Neural crest cell (in vitro differentiated cells): ENCODE results near the gene RETREG2. TPM values are rescaled to one million over a fixed set of nuclear protein-coding genes. Genes with fewer than 3 reads are reported as not detected.
"Not testable (repeated sequence)": the region's sequence is repeated elsewhere in the genome, so short reads cannot be mapped to it uniquely, and the experiment has no call there.

ENCODE experiments used
- DNase-seq: peaks from one replicate; pipeline ENCODE4 v3.0.0; 2021; ENCODE audit warnings: low read depth, mixed read lengths, low spot score
- H3K27ac Mint-ChIP-seq: one replicate; pipeline ENCODE4 v1.8.0; 2021; ENCODE audit warnings: mild to moderate bottlenecking, mixed read lengths; ENCODE audit not compliant: unreplicated experiment
- H3K27me3 Mint-ChIP-seq: 2 replicates; pipeline ENCODE4 v1.8.0; 2021; ENCODE audit warnings: low read depth, mild to moderate bottlenecking, mixed read lengths
- H3K36me3 Mint-ChIP-seq: 2 replicates; pipeline ENCODE4 v1.8.0; 2021; ENCODE audit warnings: low read depth, mild to moderate bottlenecking, mixed read lengths
- H3K4me1 Mint-ChIP-seq: 2 replicates; pipeline ENCODE4 v1.8.0; 2021; ENCODE audit warnings: mixed read lengths
- H3K4me3 Mint-ChIP-seq: one replicate; pipeline ENCODE4 v1.8.0; 2021; ENCODE audit warnings: mild to moderate bottlenecking, mixed read lengths
- H3K9me3 Mint-ChIP-seq: 2 replicates; pipeline ENCODE4 v1.8.0; 2021; ENCODE audit warnings: mixed read lengths
- CTCF ChIP-seq: fragments of 200-600 bp; sonication (generic); conservative IDR thresholded peaks from 2 replicates; pipeline ENCODE4 v1.5.0; 2021; ENCODE audit warnings: antibody characterized with exemption, mild to moderate bottlenecking
- total RNA-seq: library from RNA; stranded (reverse); gene quantifications from 2 replicates; pipeline ENCODE4 v1.2.1, GENCODE V29; 2021

RETREG2 gene
- total RNA-seq, 1 donor from 2014 or later: 86.0 TPM

DNA sequence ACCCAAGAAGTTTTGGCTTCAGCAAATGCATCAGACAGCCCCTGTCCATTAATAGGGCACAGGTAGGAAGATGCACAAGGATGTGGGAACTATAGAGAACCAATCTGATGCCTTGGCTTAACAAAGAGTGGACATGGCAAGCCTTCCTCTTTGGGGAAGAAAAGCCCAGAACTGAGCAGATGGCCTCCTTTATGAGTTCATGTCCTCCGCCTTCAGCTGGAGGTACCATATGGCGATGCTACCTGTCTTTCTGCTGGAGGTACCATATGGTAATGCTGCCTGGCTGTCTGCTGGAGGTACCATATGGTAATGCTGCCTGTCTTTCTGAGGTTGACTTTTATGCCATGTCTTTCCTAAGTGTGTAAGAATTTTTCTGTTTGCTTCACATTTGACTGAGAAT lies 6.0 kb downstream of the RETREG2 start:
- H3K4me3 Mint-ChIP-seq: no peak overlapping the region
- peaks cover 6% of the 10 kb centered on the region for H3K36me3 Mint-ChIP-seq
- peaks cover 4% of the 10 kb centered on the region for H3K4me1 Mint-ChIP-seq
- no peaks in the 10 kb centered on the region for H3K27me3 Mint-ChIP-seq
- no peak for DNase-seq
- no peak for TF ChIP-seq CTCF
- no peak overlapping the region for H3K27ac Mint-ChIP-seq
- H3K9me3 Mint-ChIP-seq: no peaks in the 10 kb centered on the region

- no peak for DNase-seq
- TF ChIP-seq CTCF: no peak
- Mint-ChIP-seq H3K36me3 (peaks cover 6% of the 10 kb centered on the region), H3K27ac (no peak overlapping the region), H3K27me3 (no peaks in the 10 kb centered on the region), H3K9me3 (no peaks in the 10 kb centered on the region), H3K4me1 (no peaks in the 10 kb centered on the region), H3K4me3 (no peak overlapping the region)
Measured at GRCh38 chr2:219186754-219187456, 8.8 kb downstream of the RETREG2 start.

DNA sequence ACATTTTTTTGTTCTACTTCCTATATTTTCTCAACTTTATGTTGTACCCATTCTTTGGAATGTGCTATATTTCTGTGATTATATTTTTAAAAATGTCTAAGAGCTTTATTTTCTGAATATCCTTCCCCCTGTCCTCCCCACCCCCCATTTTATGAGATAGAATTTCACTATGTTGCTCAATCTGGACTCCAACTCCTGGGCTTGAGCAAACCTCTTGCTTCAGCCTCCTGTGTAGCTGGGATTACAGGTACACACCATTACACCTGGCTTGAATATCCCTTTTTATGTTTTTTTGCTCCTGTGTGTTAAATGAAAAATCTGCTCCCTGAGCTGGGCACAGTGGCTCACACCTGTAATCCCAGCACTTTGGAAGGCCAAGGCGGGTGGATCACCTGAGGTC lies 19.3 kb downstream of the RETREG2 start:
- DNase-seq: no peak
- no peak overlapping the region for H3K27ac Mint-ChIP-seq
- TF ChIP-seq CTCF: no peak
- peaks cover 7% of the 10 kb centered on the region for H3K4me1 Mint-ChIP-seq
- peaks cover 14% of the 10 kb centered on the region for H3K27me3 Mint-ChIP-seq
- H3K36me3 Mint-ChIP-seq: peaks cover 5% of the 10 kb centered on the region
- peaks cover 5% of the 10 kb centered on the region for H3K9me3 Mint-ChIP-seq
- H3K4me3 Mint-ChIP-seq: no peak overlapping the region

DNA sequence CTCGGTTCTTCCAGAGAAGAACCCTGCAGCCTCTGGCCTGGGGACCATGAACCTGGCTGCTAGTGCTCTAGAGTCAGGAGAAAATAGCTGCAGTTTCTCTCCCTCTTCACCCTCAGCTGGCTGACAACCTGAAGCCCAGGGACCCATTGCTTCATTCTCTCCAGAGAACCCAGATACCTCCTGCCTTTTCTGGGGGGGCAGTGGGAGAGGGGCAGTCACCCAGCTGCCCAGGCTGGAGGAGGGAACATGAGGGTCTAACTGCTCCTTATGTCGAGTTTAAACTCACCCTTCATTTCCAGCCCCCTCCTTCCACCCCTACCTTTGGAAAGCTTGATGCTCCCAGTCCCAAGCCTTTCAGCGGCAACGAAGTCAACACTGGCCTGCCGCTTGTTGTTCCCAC lies 20.9 kb downstream of the RETREG2 start:
- Mint-ChIP-seq H3K4me1 (peaks cover 7% of the 10 kb centered on the region), H3K27ac (no peak overlapping the region), H3K27me3 (peaks cover 14% of the 10 kb centered on the region), H3K4me3 (no peak overlapping the region), H3K9me3 (peaks cover 5% of the 10 kb centered on the region), H3K36me3 (peaks cover 5% of the 10 kb centered on the region)
- DNase-seq: no peak
- no peak for TF ChIP-seq CTCF

GRCh38 chr2:219199470-219200211 lies 21.6 kb downstream of the RETREG2 start:
- Mint-ChIP-seq H3K4me3 (no peak overlapping the region), H3K9me3 (peaks cover 7% of the 10 kb centered on the region), H3K36me3 (peaks cover 5% of the 10 kb centered on the region), H3K27me3 (peaks cover 14% of the 10 kb centered on the region), H3K4me1 (peaks cover 7% of the 10 kb centered on the region), H3K27ac (no peak overlapping the region)
- no peak for TF ChIP-seq CTCF
- no peak for DNase-seq

GRCh38 chr2:219200502-219201326 lies 22.6 kb downstream of the RETREG2 start:
- H3K4me1 Mint-ChIP-seq, H3K9me3 Mint-ChIP-seq, DNase-seq, H3K36me3 Mint-ChIP-seq, H3K27me3 Mint-ChIP-seq: not testable (repeated sequence)
- Mint-ChIP-seq H3K4me3 (peak overlapping the region; percentile 36), H3K27ac (peak overlapping the region; percentile 51)

DNA sequence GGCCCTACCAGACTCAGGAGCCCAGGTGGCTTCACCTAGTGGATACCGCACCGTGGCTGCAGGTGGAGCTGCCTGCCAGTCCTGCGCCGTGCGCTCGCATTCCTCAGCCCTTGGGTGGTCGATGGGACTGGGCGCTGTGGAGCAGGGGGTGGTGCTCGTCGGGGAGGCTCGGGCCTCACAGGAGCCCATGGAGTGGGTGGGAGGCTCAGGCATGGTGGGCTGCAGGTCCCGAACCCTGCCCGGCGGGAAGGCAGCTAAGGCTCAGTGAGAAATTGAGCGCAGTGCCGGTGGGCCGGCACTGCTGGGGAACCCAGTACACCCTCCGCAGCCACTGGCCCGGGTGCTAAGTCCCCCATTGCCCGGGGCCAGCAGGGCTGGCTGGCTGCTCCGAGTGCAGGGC lies 23.3 kb downstream of the RETREG2 start:
- H3K27ac Mint-ChIP-seq, H3K36me3 Mint-ChIP-seq, DNase-seq, H3K4me3 Mint-ChIP-seq, H3K9me3 Mint-ChIP-seq: not testable (repeated sequence)
- peaks cover 11% of the 10 kb centered on the region for H3K27me3 Mint-ChIP-seq
- peaks cover 12% of the 10 kb centered on the region for H3K4me1 Mint-ChIP-seq
